Inflammatory macrophage treated with lipopolysaccharide for 1 hour (primary cell): ENCODE measurements around the gene KCNV2.
A peak's percentile ranks its signal among the peaks of the same experiment; 100 is the strongest.

Experiments
- DNase-seq, 2 donors: peaks; one replicate each; pipeline ENCODE4 v3.0.0-alpha.2; 2020 to 2022

Gene KCNV2

GRCh38 chr9:2722715-2723114, 5.4 kb downstream of the KCNV2 start:
- no peak for DNase-seq

- DNase-seq = no peak
Observed at GRCh38 chr9:2723376-2724065, 6.2 kb downstream of the KCNV2 start.

GRCh38 chr9:2725126-2725525, 7.8 kb downstream of the KCNV2 start:
- DNase-seq = no peak

- DNase-seq = no peak
Observed at GRCh38 chr9:2725898-2726649, 8.8 kb downstream of the KCNV2 start.

GRCh38 chr9:2726650-2727340, 9.5 kb downstream of the KCNV2 start:
- no peak for DNase-seq

GRCh38 chr9:2727374-2727773, 10.1 kb downstream of the KCNV2 start:
- DNase-seq = no peak

GRCh38 chr9:2727966-2728613, 10.8 kb downstream of the KCNV2 start:
- peak; percentile 7 to 19 for DNase-seq

- DNase-seq = no peak
Observed at GRCh38 chr9:2729003-2729402, 11.7 kb downstream of the KCNV2 start.

- DNase-seq = no peak
Observed at GRCh38 chr9:2729721-2730120, 12.4 kb downstream of the KCNV2 start.

GRCh38 chr9:2730971-2731370, 13.7 kb downstream of the KCNV2 start:
- DNase-seq = no peak

GRCh38 chr9:2732492-2732891, 15.2 kb downstream of the KCNV2 start:
- DNase-seq = no peak

- DNase-seq = no peak
Observed at GRCh38 chr9:2740616-2741015, 23.3 kb downstream of the KCNV2 start.

GRCh38 chr9:2741441-2742158, 24.3 kb downstream of the KCNV2 start:
- DNase-seq = no peak

GRCh38 chr9:2742214-2742613, 24.9 kb downstream of the KCNV2 start:
- DNase-seq = no peak

- DNase-seq = no peak
Observed at GRCh38 chr9:2743937-2744529, 26.7 kb downstream of the KCNV2 start.

- no peak for DNase-seq
Observed at GRCh38 chr9:2745560-2746380, 28.5 kb downstream of the KCNV2 start.

- DNase-seq = no peak
Observed at GRCh38 chr9:2749485-2749884, 32.2 kb downstream of the KCNV2 start.

- no peak for DNase-seq
Observed at GRCh38 chr9:2755285-2755684, 38.0 kb downstream of the KCNV2 start.

GRCh38 chr9:2758162-2758897, 41.0 kb downstream of the KCNV2 start:
- DNase-seq = no peak

- no peak for DNase-seq
Observed at GRCh38 chr9:2758898-2759510, 41.7 kb downstream of the KCNV2 start.
